ENCODE results near the gene SUCO. TPM values are rescaled to one million over a fixed set of nuclear protein-coding genes. Genes with fewer than 3 reads are reported as not detected.

The SUCO gene
- total RNA-seq, 1 donor from 2014 or later: 51.7 TPM

- Mint-ChIP-seq H3K36me3 (ENCODE audit: unreplicated experiment) (no peaks in the 10 kb centered on the region), H3K9me3 (ENCODE audit: unreplicated experiment) (no peaks in the 10 kb centered on the region), H3K4me3 (ENCODE audit: unreplicated experiment) (no peak overlapping the region), H3K27ac (ENCODE audit: unreplicated experiment) (no peak overlapping the region), H3K4me1 (ENCODE audit: low read depth, unreplicated experiment) (no peaks in the 10 kb centered on the region), H3K27me3 (ENCODE audit: unreplicated experiment) (no peaks in the 10 kb centered on the region)
- no peak for TF ChIP-seq CTCF (IDR thresholded peaks at IDR 0.05; ENCODE audit: partially characterized antibody, unreplicated experiment)
- no peak for DNase-seq
Observed at GRCh38 chr1:172513479-172513878, 19.5 kb upstream of the SUCO start.

GRCh38 chr1:172514108-172514507 is 18.8 kb upstream of the SUCO start:
- Mint-ChIP-seq H3K27me3 (ENCODE audit: unreplicated experiment) (peaks cover 1% of the 10 kb centered on the region), H3K27ac (ENCODE audit: unreplicated experiment) (no peak overlapping the region), H3K4me3 (ENCODE audit: unreplicated experiment) (no peak overlapping the region), H3K9me3 (ENCODE audit: unreplicated experiment) (no peaks in the 10 kb centered on the region), H3K4me1 (ENCODE audit: low read depth, unreplicated experiment) (no peaks in the 10 kb centered on the region), H3K36me3 (ENCODE audit: unreplicated experiment) (no peaks in the 10 kb centered on the region)
- TF ChIP-seq CTCF (IDR thresholded peaks at IDR 0.05; ENCODE audit: partially characterized antibody, unreplicated experiment): no peak
- DNase-seq: no peak

- no peak for TF ChIP-seq CTCF (IDR thresholded peaks at IDR 0.05; ENCODE audit: partially characterized antibody, unreplicated experiment)
- Mint-ChIP-seq H3K9me3 (ENCODE audit: unreplicated experiment) (no peaks in the 10 kb centered on the region), H3K4me3 (ENCODE audit: unreplicated experiment) (no peak overlapping the region), H3K27me3 (ENCODE audit: unreplicated experiment) (peaks cover 1% of the 10 kb centered on the region), H3K36me3 (ENCODE audit: unreplicated experiment) (no peaks in the 10 kb centered on the region), H3K27ac (ENCODE audit: unreplicated experiment) (no peak overlapping the region), H3K4me1 (ENCODE audit: low read depth, unreplicated experiment) (no peaks in the 10 kb centered on the region)
- no peak for DNase-seq
Observed at GRCh38 chr1:172515436-172515835, 17.5 kb upstream of the SUCO start.

- Mint-ChIP-seq H3K9me3 (ENCODE audit: unreplicated experiment) (no peaks in the 10 kb centered on the region), H3K4me1 (ENCODE audit: low read depth, unreplicated experiment) (no peaks in the 10 kb centered on the region), H3K4me3 (ENCODE audit: unreplicated experiment) (no peak overlapping the region), H3K36me3 (ENCODE audit: unreplicated experiment) (no peaks in the 10 kb centered on the region), H3K27ac (ENCODE audit: unreplicated experiment) (no peak overlapping the region), H3K27me3 (ENCODE audit: unreplicated experiment) (peaks cover 1% of the 10 kb centered on the region)
- no peak for DNase-seq
- TF ChIP-seq CTCF (IDR thresholded peaks at IDR 0.05; ENCODE audit: partially characterized antibody, unreplicated experiment): no peak
Observed at GRCh38 chr1:172515927-172516326, 17.0 kb upstream of the SUCO start.

- Mint-ChIP-seq H3K4me3 (ENCODE audit: unreplicated experiment) (no peak overlapping the region), H3K36me3 (ENCODE audit: unreplicated experiment) (no peaks in the 10 kb centered on the region), H3K9me3 (ENCODE audit: unreplicated experiment) (no peaks in the 10 kb centered on the region), H3K27me3 (ENCODE audit: unreplicated experiment) (peaks cover 1% of the 10 kb centered on the region), H3K4me1 (ENCODE audit: low read depth, unreplicated experiment) (no peaks in the 10 kb centered on the region), H3K27ac (ENCODE audit: unreplicated experiment) (no peak overlapping the region)
- no peak for DNase-seq
- TF ChIP-seq CTCF (IDR thresholded peaks at IDR 0.05; ENCODE audit: partially characterized antibody, unreplicated experiment): no peak
Observed at GRCh38 chr1:172517081-172517480, 15.9 kb upstream of the SUCO start.
